GM19452 (cell line): ENCODE measurements around the gene LRRC73.
"Not testable (repeated sequence)": the region's sequence is repeated elsewhere in the genome, so short reads cannot be mapped to it uniquely, and the experiment has no call there.

Source experiments
- ATAC-seq: cut with Tn5 transposase; IDR thresholded peaks from one replicate; pipeline ENCODE4 v1.9.1; 2021; ENCODE audit not compliant: unreplicated experiment

LRRC73 gene

GRCh38 chr6:43467265-43467664 lies 42.9 kb downstream of the LRRC73 start:
- not testable (repeated sequence) for ATAC-seq

DNA sequence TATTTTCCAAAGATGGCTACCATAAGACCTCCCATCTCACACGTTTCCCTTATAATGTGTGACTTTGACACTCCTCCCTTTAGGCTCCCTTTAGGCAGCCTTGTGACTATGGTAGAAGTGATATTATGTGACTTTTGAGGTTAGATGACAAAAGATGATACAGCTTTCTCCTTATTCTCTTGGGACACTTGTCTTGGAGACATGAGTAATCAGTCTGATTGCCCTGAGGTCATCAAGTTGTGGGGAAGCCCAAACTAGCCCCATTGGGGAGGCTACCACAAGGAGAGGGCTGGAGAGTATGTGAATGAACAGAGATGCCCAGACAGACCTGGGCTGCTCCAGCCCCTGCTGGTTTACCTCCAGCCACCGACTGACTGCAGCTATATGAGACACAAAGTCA lies 44.2 kb downstream of the LRRC73 start:
- no peak for ATAC-seq

DNA sequence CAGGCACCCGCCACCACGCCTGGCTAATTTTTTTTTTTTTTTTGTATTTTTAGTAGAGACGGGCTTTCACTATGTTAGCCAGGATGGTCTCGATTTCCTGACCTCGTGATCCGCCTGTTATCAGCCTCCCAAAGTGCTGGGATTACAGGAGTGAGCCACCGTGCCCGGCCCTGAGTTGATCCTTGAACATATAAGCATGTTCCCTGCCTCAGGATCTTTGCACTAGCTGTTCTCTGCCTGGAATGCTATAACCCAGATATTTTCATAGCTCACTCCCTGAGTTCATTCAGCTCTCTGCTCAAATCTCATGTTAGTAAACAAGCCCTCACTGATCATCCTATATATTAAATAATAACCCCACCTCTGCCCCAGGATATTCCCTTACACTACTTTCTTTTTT lies 45.8 kb downstream of the LRRC73 start:
- ATAC-seq, result no peak

- no peak for ATAC-seq
These were observed 48.2 kb downstream of the LRRC73 start for GRCh38 chr6:43461936-43462335.

DNA sequence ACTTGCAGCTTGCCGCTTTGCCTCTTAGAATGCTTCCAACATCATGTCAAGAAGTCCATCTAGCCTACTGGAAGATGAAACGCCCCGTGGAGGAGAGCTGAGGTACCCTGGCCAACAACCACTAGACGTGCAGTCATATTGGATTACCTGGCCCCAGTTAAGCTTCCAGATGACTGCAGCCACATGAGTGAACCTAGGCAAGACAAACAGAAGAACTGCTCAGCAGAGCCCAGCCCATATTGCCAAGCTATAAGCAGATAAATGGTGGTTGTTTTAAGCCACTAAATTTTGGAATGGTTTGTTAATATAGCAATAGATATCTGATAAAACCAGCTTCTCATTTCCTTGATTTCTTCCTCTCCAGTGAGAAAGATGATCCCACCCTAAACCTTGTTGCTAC lies 50.1 kb downstream of the LRRC73 start:
- no peak for ATAC-seq

- ATAC-seq, result no peak
These were observed 50.6 kb downstream of the LRRC73 start for GRCh38 chr6:43459535-43459934.

DNA sequence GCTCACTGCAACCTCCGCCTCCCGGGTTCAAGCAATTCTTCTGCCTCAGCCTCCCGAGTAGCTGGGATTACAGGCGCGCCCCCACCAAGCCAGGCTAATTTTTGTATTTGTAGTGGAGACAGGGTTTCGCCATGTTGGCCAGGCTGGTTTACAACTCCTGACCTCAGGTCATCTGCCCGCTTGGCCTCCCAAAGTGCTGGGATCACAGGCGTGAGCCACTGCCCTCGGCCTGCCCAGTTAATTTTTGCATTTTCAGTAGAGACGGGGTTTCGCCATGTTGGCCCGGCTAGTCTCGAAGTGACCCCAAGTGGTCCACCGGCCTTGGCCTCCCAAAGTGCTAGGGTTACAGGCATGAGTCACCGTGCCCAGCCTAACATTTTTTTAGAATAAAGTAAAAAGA lies 52.0 kb downstream of the LRRC73 start:
- ATAC-seq, result not testable (repeated sequence)

DNA sequence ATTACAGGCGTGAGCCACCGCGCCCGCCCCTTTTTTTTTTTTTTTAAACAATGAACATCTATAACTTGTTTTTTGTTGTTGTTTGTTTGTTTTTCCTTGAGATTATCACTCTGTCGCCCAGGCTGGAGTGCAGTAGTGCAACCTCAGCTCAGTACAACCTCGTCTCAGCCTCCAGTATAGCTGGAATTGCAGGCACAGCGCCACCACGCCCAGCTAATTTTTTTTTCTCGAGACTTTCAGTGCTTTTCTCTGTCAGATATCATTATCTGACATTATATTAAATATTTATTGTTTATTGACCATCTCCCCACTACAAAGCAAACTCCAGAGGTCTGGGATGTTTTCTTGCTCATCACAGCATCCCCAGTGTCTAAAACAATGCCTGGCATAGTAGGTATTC lies 52.5 kb downstream of the LRRC73 start:
- no peak for ATAC-seq
